ENCODE data around the gene NRXN3. TPM values are rescaled to one million over a fixed set of nuclear protein-coding genes. Genes with fewer than 3 reads are reported as not detected.

NRXN3 gene
- total and polyA plus RNA-seq, 11 donors, result 0.19 to 2.2 (median 1.1) TPM

DNA sequence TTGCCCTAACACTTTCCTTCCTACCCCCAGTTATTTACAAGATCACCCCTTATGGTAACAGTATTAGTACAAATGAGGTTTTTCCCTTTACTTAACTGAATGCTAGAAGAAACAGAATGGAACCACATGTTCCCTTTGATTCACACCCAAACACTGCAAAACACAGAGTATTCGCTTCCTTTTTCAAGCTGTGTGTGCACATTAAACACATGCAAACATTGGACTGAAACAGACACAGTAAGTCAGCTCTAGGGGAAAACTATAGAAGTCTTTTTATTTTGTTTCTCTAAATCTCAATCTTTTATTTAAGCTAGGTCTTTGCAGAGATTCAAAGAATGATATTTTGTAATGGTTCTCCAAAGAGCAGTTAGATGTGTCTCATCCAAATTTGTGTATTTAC is 1312.7 kb downstream of the NRXN3 start:
- 49 to 94% (median 86%) methylated on average over 1 of the region's 1 CpG for WGBS, 4 donors
- intact Hi-C loops (cut with DNase I), result no loop called here
- TF ChIP-seq POLR2A (IDR thresholded peaks at IDR 0.05) (no peak), CTCF (IDR thresholded peaks at IDR 0.05) (no peak)
- H3K27ac ChIP-seq, result no peak overlapping the region
- ATAC-seq (no peak), DNase-seq (no peak)
- H3K9me3 ChIP-seq, result peaks cover 0 to 6% (median 0%) of the 10 kb centered on the region in 12 donors
- H3K36me3 ChIP-seq, result no peaks in the 10 kb centered on the region
- no peaks in the 10 kb centered on the region for H3K27me3 ChIP-seq
- no peaks in the 10 kb centered on the region for H3K4me1 ChIP-seq
- H3K4me3 ChIP-seq, result no peak overlapping the region

DNA sequence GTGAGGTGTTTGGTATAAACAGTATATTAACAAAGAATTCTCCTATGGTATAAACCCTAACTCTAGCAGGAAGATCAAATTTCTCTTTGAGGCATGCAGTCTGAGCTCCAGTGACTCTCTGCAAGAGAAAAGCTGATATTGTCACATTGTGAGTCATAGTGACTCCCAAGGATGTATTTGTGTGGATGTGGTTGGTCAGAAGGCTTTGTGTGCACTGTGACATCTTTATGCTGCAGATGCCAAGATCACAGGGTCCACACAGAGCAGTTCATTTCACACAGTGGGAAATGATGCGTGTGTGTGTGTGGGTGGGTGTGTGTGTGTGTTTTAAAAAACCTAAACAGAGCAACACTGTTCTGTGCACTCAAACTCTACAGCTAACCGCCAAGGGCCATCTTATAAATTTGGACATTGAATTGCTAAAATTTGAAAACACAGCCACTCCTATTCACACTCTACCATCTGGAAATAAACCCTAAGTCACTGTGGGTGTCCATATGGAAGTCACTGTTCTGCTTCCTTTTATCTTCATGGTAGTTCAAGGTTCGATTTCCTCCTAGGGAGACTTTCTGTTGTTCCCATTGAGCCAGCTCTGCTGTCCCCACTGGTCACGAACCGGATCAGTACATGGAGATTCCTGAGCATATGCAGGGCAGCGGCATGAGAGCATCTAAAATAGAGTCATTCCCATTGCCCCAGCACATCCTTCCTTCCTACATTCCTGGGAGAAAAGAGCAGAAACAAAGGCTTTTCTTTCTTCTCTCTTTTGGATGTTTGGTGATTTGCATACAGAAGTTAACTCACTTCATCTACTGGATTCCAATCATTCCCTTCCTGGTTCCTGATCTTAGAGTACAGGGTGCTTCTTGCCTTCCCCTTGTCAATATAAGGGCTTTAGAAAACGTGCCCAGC is 1313.6 kb downstream of the NRXN3 start:
- Histone ChIP-seq H3K4me3 (no peak overlapping the region), H3K27ac (no peak overlapping the region), H3K4me1 (no peaks in the 10 kb centered on the region), H3K9me3 (peaks cover 0 to 6% (median 0%) of the 10 kb centered on the region in 12 donors), H3K36me3 (no peaks in the 10 kb centered on the region), H3K27me3 (no peaks in the 10 kb centered on the region)
- DNase-seq (no peak), ATAC-seq (no peak)
- TF ChIP-seq CTCF (IDR thresholded peaks at IDR 0.05), result no peak
- no peak for TF ChIP-seq POLR2A (IDR thresholded peaks at IDR 0.05)
- intact Hi-C loops (cut with DNase I), result no loop called here
- WGBS, 4 donors, result 73 to 79% (median 77%) methylated on average over 7 of the region's 7 CpGs

DNA sequence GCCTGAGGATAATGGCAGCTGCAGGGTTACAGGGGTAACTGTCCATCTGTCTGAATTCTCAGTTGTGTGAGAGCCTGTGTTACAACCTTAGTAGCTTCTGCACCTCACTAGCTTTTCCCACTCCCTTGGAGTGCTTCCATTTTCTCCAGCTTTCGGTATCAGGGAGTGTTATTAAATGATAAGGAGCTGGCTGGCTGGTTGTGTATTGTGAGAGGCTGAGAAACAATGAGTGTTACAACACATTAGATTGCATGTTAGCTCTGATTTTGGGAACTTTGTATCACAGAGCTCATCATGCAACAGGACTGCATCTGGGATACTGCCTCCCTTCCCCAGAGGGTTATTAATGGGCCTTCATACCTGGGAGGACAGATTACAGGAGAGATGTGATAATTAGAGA is 1317.5 kb downstream of the NRXN3 start:
- Histone ChIP-seq H3K4me3 (no peak overlapping the region), H3K36me3 (no peaks in the 10 kb centered on the region), H3K27ac (no peak overlapping the region), H3K9me3 (no peaks in the 10 kb centered on the region), H3K27me3 (no peaks in the 10 kb centered on the region), H3K4me1 (no peaks in the 10 kb centered on the region)
- TF ChIP-seq CTCF (IDR thresholded peaks at IDR 0.05) (no peak), POLR2A (IDR thresholded peaks at IDR 0.05) (no peak)
- ATAC-seq (no peak), DNase-seq (no peak)
- intact Hi-C loops (cut with DNase I), result no loop called here
- WGBS, 4 donors, result 22 to 56% (median 26%) methylated on average over 1 of the region's 1 CpG

GRCh38 chr14:79491161-79491560 is 1321.0 kb downstream of the NRXN3 start:
- DNase-seq, result no peak
- no peak for ATAC-seq
- intact Hi-C loops (cut with DNase I), result no loop called here
- Histone ChIP-seq H3K9me3 (no peaks in the 10 kb centered on the region), H3K27ac (no peak overlapping the region), H3K4me1 (no peaks in the 10 kb centered on the region), H3K4me3 (no peak overlapping the region), H3K36me3 (no peaks in the 10 kb centered on the region), H3K27me3 (no peaks in the 10 kb centered on the region)
- TF ChIP-seq POLR2A (IDR thresholded peaks at IDR 0.05), result no peak
- TF ChIP-seq CTCF (IDR thresholded peaks at IDR 0.05), result no peak
- WGBS, 4 donors, result 50 to 65% (median 54%) methylated on average over 1 of the region's 1 CpG

Data from heart left ventricle (tissue), 16 donors.